Kidney (tissue), 14 donors: Measurements from ENCODE around the gene NTRK3. TPM values are rescaled to one million over a fixed set of nuclear protein-coding genes. Genes with fewer than 3 reads are reported as not detected.

Experiments
- DNase-seq, 5 donors: peaks; one replicate each; pipeline ENCODE4 v3.0.0-alpha.2; 2013 to 2020
- FAIRE-seq: peaks from 2 replicates; lab custom pipeline; 2012; peaks lifted over from hg19 to GRCh38; lab: Jason Lieb, UNC
- H3K27ac ChIP-seq, 2 donors: one replicate each; pipeline ENCODE4 v1.7.0; 2013; ENCODE audit warnings: low read depth in 2 of 2, low read length in 2 of 2, inconsistent platforms in 1 of 2
- H3K27me3 ChIP-seq: one replicate; pipeline ENCODE4 v1.7.1; 2013; ENCODE audit warnings: low read length, inconsistent platforms; ENCODE audit not compliant: control insufficient read depth, insufficient read depth
- H3K36me3 ChIP-seq, 3 donors: one replicate each; pipeline versions ENCODE4 v1.7.0 to v1.7.1; 2013; ENCODE audit warnings: low read length in 3 of 3, control low read depth in 1 of 3, inconsistent platforms in 1 of 3; ENCODE audit not compliant: insufficient read depth in 3 of 3, control insufficient read depth in 2 of 3
- H3K4me1 ChIP-seq, 3 donors: one replicate each; pipeline versions ENCODE4 v1.7.0 to v1.7.1; 2013; ENCODE audit warnings: low read length in 3 of 3, inconsistent platforms in 1 of 3, low read depth in 1 of 3; ENCODE audit not compliant: control insufficient read depth in 2 of 3, insufficient read depth in 2 of 3
- H3K4me3 ChIP-seq, 3 donors: one replicate each; pipeline versions ENCODE4 v1.7.0 to v1.8.1; 2013; ENCODE audit warnings: low read length in 3 of 3, control low read depth in 1 of 3, inconsistent platforms in 1 of 3
- H3K9ac ChIP-seq, 3 donors: one replicate each; pipeline versions ENCODE4 v1.7.0 to v1.7.1; 2013; ENCODE audit warnings: low read length in 3 of 3, control low read depth in 1 of 3, inconsistent platforms in 1 of 3
- H3K9me3 ChIP-seq, 3 donors: one replicate each; pipeline versions ENCODE4 v1.7.0 to v1.7.1; 2013; ENCODE audit warnings: low read length in 3 of 3, control low read depth in 1 of 3, inconsistent platforms in 1 of 3; ENCODE audit not compliant: control insufficient read depth in 2 of 3, insufficient read depth in 1 of 3
- intact Hi-C: fragments of 100-400 bp; cut with DNase I; formaldehyde crosslinking; loops from one replicate; pipeline ENCODE4 v1.11.1; 2022
- polyA plus RNA-seq: library from polyadenylated mRNA; stranded (reverse); fragments of 350-450 nt; fragmentation: Illumina TruSeq; extraction: RNeasy Lipid Tissue Mini Kit (QIAGEN cat#74804); gene quantifications from one replicate; pipeline ENCODE4 v1.2.3, GENCODE V29; 2014; ENCODE audit warnings: low read depth, low replicate concordance; ENCODE audit not compliant: insufficient read depth
- total RNA-seq: library from RNA; stranded (reverse); fragmentation: NEBNext Ultra II Directional; extraction: Animal tissue kit (Norgen Biotek cat#: 25700); gene quantifications from one replicate; pipeline ENCODE4 v1.2.1, GENCODE V29; 2021
- TF ChIP-seq, protein P1 (sequence below): IDR thresholded peaks from 3 replicates; pipeline ENCODE4 v1.5.1; 2012; ENCODE audit warnings: mild to moderate bottlenecking, moderate library complexity, borderline replicate concordance; ENCODE audit not compliant: insufficient read depth; ENCODE audit errors: extremely low read depth
- donor health status: control.
- donor health status: control.
- donor health status: control.
- donor health status: control.
- donor health status: control.
- donor health status: DM: yes; HTN: yes; CAD: no.
- donor health status: Normal renal cell carcinoma (clear cell type).

Gene NTRK3
- total and polyA plus RNA-seq, 2 donors from 2014 or later: 8.9 to 25.5 TPM

DNA sequence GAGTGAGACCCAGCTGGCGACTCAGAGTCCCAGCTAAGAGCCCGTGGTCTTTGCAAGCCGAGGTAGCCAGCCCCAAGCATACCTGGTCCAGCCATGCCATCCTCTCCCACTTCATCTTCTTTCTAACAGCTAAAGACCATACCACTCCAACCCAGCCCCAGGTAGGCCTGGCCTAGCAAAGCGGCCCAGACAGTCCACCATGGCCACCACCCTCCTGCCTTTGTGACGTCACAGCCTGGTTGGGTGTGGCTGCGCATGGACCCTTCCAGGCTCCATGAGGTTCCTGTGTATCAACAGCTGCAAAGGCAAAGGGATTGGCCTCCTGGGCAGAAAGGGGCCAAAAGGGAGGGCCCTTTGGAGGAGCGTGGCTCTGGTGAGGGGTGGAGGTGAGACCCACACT lies 4.1 kb downstream of the NTRK3 start:
- no peak for DNase-seq
- H3K4me1 ChIP-seq: peaks cover 0 to 8% (median 0%) of the 10 kb centered on the region in 3 donors
- H3K27ac ChIP-seq: no peak overlapping the region
- intact Hi-C loops: no loop called here
- H3K9me3 ChIP-seq: no peaks in the 10 kb centered on the region
- FAIRE-seq: no peak
- no peak overlapping the region for H3K4me3 ChIP-seq
- no peaks in the 10 kb centered on the region for H3K36me3 ChIP-seq
- H3K27me3 ChIP-seq: peaks cover 15% of the 10 kb centered on the region
- H3K9ac ChIP-seq: no peak overlapping the region
- TF ChIP-seq, protein P1, sequence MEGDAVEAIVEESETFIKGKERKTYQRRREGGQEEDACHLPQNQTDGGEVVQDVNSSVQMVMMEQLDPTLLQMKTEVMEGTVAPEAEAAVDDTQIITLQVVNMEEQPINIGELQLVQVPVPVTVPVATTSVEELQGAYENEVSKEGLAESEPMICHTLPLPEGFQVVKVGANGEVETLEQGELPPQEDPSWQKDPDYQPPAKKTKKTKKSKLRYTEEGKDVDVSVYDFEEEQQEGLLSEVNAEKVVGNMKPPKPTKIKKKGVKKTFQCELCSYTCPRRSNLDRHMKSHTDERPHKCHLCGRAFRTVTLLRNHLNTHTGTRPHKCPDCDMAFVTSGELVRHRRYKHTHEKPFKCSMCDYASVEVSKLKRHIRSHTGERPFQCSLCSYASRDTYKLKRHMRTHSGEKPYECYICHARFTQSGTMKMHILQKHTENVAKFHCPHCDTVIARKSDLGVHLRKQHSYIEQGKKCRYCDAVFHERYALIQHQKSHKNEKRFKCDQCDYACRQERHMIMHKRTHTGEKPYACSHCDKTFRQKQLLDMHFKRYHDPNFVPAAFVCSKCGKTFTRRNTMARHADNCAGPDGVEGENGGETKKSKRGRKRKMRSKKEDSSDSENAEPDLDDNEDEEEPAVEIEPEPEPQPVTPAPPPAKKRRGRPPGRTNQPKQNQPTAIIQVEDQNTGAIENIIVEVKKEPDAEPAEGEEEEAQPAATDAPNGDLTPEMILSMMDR: no peak

DNA sequence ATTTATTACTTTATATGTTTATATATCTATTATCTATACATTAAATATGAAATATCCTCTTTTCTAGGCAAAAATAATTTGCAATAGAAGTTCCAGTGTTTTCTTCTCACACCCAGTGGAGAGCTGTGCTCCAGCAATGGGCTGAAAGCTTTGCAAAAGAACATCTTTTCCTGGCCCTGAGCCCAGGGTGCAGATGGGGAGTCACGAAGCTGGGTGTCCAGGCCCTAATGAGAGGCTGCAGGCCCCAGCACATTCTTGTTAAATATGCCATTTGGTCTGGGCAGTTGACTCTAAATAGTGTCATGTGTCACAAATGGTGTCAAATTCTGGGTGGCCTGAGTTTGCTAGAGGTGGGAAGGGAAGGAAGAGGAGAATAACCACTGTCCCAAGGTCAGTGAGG lies 5.7 kb downstream of the NTRK3 start:
- Histone ChIP-seq H3K27ac (no peak overlapping the region), H3K4me3 (no peak overlapping the region), H3K4me1 (peaks cover 0 to 7% (median 0%) of the 10 kb centered on the region in 3 donors), H3K36me3 (no peaks in the 10 kb centered on the region), H3K27me3 (peaks cover 15% of the 10 kb centered on the region), H3K9ac (no peak overlapping the region), H3K9me3 (no peaks in the 10 kb centered on the region)
- no peak for FAIRE-seq
- TF ChIP-seq, protein P1: no peak
- intact Hi-C loops: no loop called here
- DNase-seq: peak in 2 of 5 donors; percentile 19 to 50

GRCh38 chr15:88249220-88249619 lies 7.3 kb downstream of the NTRK3 start:
- peaks cover 5% of the 10 kb centered on the region for H3K27me3 ChIP-seq
- DNase-seq (peak in 1 of 5 donors; percentile 72), FAIRE-seq (no peak)
- no peak overlapping the region for H3K9ac ChIP-seq
- H3K27ac ChIP-seq: no peak overlapping the region
- H3K9me3 ChIP-seq: no peaks in the 10 kb centered on the region
- peaks cover 0 to 3% (median 0%) of the 10 kb centered on the region in 3 donors for H3K4me1 ChIP-seq
- H3K36me3 ChIP-seq: no peaks in the 10 kb centered on the region
- no peak overlapping the region for H3K4me3 ChIP-seq
- TF ChIP-seq, protein P1: no peak
- intact Hi-C loops: no loop called here

GRCh38 chr15:88247914-88248313 lies 8.6 kb downstream of the NTRK3 start:
- FAIRE-seq (no peak), DNase-seq (peak in 1 of 5 donors; percentile 50)
- no peak overlapping the region for H3K27ac ChIP-seq
- peaks cover 0 to 3% (median 0%) of the 10 kb centered on the region in 3 donors for H3K4me1 ChIP-seq
- TF ChIP-seq, protein P1: no peak
- no peaks in the 10 kb centered on the region for H3K9me3 ChIP-seq
- no peaks in the 10 kb centered on the region for H3K27me3 ChIP-seq
- no peak overlapping the region for H3K4me3 ChIP-seq
- no peak overlapping the region for H3K9ac ChIP-seq
- no peaks in the 10 kb centered on the region for H3K36me3 ChIP-seq
- intact Hi-C loops: no loop called here
